Vagina (tissue), 2 donors: Measurements from ENCODE around the gene BAMBI.

ENCODE experiments used
- POLR2A ChIP-seq, 2 donors: fragments of 450-650 bp; IDR thresholded peaks; one replicate each; pipeline ENCODE4 v1.6.1; 2017; ENCODE audit warnings: antibody characterized with exemption in 2 of 2, mild to moderate bottlenecking in 2 of 2, moderate library complexity in 2 of 2
- POLR2AphosphoS5 ChIP-seq, 2 donors: sonication (generic); formaldehyde crosslinking; IDR thresholded peaks; one replicate each; pipeline ENCODE4 v1.9.0; 2017; ENCODE audit warnings: antibody characterized with exemption in 2 of 2, mild to moderate bottlenecking in 2 of 2, low read depth in 1 of 2; ENCODE audit not compliant: insufficient read depth in 1 of 2
- TF ChIP-seq, protein P1 (sequence below), 3 experiments: fragments of 450-650 bp in 2 of 3; fragments of 200-600 bp in 1 of 3; sonication (generic) in 1 of 3; IDR thresholded peaks; one replicate each; pipeline ENCODE4 v1.5.1; 2017 to 2019; ENCODE audit warnings: antibody characterized with exemption in 3 of 3, mild to moderate bottlenecking in 2 of 3, moderate library complexity in 2 of 3

DNA sequence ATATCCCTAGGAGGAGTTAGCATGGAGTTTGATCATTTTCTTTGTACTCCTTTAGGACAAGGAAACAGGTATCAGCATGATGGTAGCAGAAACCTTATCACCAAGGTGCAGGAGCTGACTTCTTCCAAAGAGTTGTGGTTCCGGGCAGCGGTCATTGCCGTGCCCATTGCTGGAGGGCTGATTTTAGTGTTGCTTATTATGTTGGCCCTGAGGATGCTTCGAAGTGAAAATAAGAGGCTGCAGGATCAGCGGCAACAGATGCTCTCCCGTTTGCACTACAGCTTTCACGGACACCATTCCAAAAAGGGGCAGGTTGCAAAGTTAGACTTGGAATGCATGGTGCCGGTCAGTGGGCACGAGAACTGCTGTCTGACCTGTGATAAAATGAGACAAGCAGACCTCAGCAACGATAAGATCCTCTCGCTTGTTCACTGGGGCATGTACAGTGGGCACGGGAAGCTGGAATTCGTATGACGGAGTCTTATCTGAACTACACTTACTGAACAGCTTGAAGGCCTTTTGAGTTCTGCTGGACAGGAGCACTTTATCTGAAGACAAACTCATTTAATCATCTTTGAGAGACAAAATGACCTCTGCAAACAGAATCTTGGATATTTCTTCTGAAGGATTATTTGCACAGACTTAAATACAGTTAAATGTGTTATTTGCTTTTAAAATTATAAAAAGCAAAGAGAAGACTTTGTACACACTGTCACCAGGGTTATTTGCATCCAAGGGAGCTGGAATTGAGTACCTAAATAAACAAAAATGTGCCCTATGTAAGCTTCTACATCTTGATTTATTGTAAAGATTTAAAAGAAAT, 4.8 kb downstream of the BAMBI start:
- TF ChIP-seq, protein P1, sequence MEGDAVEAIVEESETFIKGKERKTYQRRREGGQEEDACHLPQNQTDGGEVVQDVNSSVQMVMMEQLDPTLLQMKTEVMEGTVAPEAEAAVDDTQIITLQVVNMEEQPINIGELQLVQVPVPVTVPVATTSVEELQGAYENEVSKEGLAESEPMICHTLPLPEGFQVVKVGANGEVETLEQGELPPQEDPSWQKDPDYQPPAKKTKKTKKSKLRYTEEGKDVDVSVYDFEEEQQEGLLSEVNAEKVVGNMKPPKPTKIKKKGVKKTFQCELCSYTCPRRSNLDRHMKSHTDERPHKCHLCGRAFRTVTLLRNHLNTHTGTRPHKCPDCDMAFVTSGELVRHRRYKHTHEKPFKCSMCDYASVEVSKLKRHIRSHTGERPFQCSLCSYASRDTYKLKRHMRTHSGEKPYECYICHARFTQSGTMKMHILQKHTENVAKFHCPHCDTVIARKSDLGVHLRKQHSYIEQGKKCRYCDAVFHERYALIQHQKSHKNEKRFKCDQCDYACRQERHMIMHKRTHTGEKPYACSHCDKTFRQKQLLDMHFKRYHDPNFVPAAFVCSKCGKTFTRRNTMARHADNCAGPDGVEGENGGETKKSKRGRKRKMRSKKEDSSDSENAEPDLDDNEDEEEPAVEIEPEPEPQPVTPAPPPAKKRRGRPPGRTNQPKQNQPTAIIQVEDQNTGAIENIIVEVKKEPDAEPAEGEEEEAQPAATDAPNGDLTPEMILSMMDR (IDR thresholded peaks at IDR 0.05): no peak
- TF ChIP-seq POLR2AphosphoS5 (IDR thresholded peaks at IDR 0.05; ENCODE audit: insufficient read depth in 1 of 2, low read depth in 1 of 2) (no peak), POLR2A (IDR thresholded peaks at IDR 0.05) (no peak)
